Neural cell (in vitro differentiated cells): Measurements from ENCODE around the gene VPS26C. TPM values are rescaled to one million over a fixed set of nuclear protein-coding genes. Genes with fewer than 3 reads are reported as not detected.

ENCODE experiments used
- H2AFZ ChIP-seq: fragments of 200-600, 300-800 bp; sonication (generic), shearing (Covaris generic); 2 replicates; pipeline ENCODE4 v1.6.0; 2014; ENCODE audit warnings: low read depth, mild to moderate bottlenecking, antibody characterized with exemption, low read length, moderate library complexity
- H3F3A ChIP-seq: fragments of 200-600 bp; shearing (Covaris generic); 2 replicates; pipeline ENCODE4 v1.6.1; 2016; ENCODE audit warnings: mild to moderate bottlenecking, moderate library complexity, mixed read lengths, antibody characterized with exemption, low read length; ENCODE audit not compliant: insufficient read depth, poor library complexity, severe bottlenecking
- H3K27ac ChIP-seq: fragments of 200-600, 300-800 bp; sonication (generic), shearing (Covaris generic); 2 replicates; pipeline ENCODE4 v1.5.1; 2014; ENCODE audit warnings: mild to moderate bottlenecking, low read length, moderate library complexity
- H3K27me3 ChIP-seq: fragments of 300-800, 200-600 bp; sonication (generic), shearing (Covaris generic); 2 replicates; pipeline ENCODE4 v1.6.0; 2014; ENCODE audit warnings: mild to moderate bottlenecking, low read depth, low read length, moderate library complexity; ENCODE audit not compliant: insufficient read depth
- H3K36me3 ChIP-seq: fragments of 300-800, 200-600 bp; sonication (generic), shearing (Covaris generic); 2 replicates; pipeline ENCODE4 v1.5.1; 2014; ENCODE audit warnings: mild to moderate bottlenecking, antibody characterized with exemption, low read length, moderate library complexity; ENCODE audit not compliant: insufficient read depth
- H3K4me2 ChIP-seq: fragments of 300-800, 200-600 bp; sonication (generic), shearing (Covaris generic); 2 replicates; pipeline ENCODE4 v1.6.0; 2014; ENCODE audit warnings: mild to moderate bottlenecking, low read length
- H3K4me3 ChIP-seq: fragments of 300-800, 200-600 bp; sonication (generic), shearing (Covaris generic); 2 replicates; pipeline ENCODE4 v1.5.1; 2014; ENCODE audit warnings: mild to moderate bottlenecking, low read length, moderate library complexity
- H3K79me2 ChIP-seq: fragments of 200-600 bp; shearing (Covaris generic); replicated peaks from 2 replicates; pipeline ENCODE4 v1.6.0; 2014; ENCODE audit warnings: mild to moderate bottlenecking, low read length, moderate library complexity; ENCODE audit not compliant: insufficient read depth
- H3K9ac ChIP-seq: fragments of 300-800, 200-600 bp; sonication (generic), shearing (Covaris generic); 2 replicates; pipeline ENCODE4 v1.6.1; 2016; ENCODE audit warnings: mild to moderate bottlenecking, low read length, mixed read lengths
- H3K9me2 ChIP-seq: fragments of 200-600 bp; shearing (Covaris generic); 2 replicates; pipeline ENCODE4 v1.6.1; 2016; ENCODE audit warnings: mild to moderate bottlenecking, low read length, mixed read lengths; ENCODE audit not compliant: insufficient read depth
- H3K9me3 ChIP-seq: fragments of 200-600, 300-800 bp; sonication (generic), shearing (Covaris generic); 2 replicates; pipeline ENCODE4 v1.6.1; 2016; ENCODE audit warnings: mild to moderate bottlenecking, mixed run types, low read length, moderate library complexity, mixed read lengths
- H4K20me1 ChIP-seq: fragments of 200-600 bp; shearing (Covaris generic); 2 replicates; pipeline ENCODE4 v1.6.1; 2016; ENCODE audit warnings: mild to moderate bottlenecking, mixed run types; ENCODE audit not compliant: insufficient read depth
- EP300 ChIP-seq: fragments of 450-650 bp; conservative IDR thresholded peaks from 2 replicates; pipeline ENCODE4 v1.6.1; 2014; ENCODE audit warnings: antibody characterized with exemption, mild to moderate bottlenecking, moderate library complexity; ENCODE audit not compliant: poor library complexity, severe bottlenecking
- EZH2 ChIP-seq: fragments of 200-600, 300-800 bp; shearing (Covaris generic), sonication (generic); IDR thresholded peaks from 2 replicates; pipeline ENCODE4 v1.6.1; 2014; ENCODE audit warnings: antibody characterized with exemption, low read length, borderline replicate concordance, mild to moderate bottlenecking; ENCODE audit not compliant: insufficient read depth, poor library complexity, severe bottlenecking
- MXI1 ChIP-seq: fragments of 450-650 bp; conservative IDR thresholded peaks from 2 replicates; pipeline ENCODE4 v1.6.1; 2014; ENCODE audit warnings: antibody characterized with exemption, mild to moderate bottlenecking; ENCODE audit not compliant: poor library complexity, severe bottlenecking
- POLR2AphosphoS5 ChIP-seq: IDR thresholded peaks from 2 replicates; pipeline ENCODE4 v1.6.1; 2012
- RAD21 ChIP-seq: fragments of 450-650 bp; conservative IDR thresholded peaks from 2 replicates; pipeline ENCODE4 v1.6.1; 2014; ENCODE audit warnings: antibody characterized with exemption, mild to moderate bottlenecking, moderate library complexity
- REST ChIP-seq: IDR thresholded peaks from 2 replicates; pipeline ENCODE4 v1.6.1; 2012; ENCODE audit warnings: borderline replicate concordance
- SMC3 ChIP-seq: fragments of 450-650 bp; conservative IDR thresholded peaks from 2 replicates; pipeline ENCODE4 v1.6.1; 2014; ENCODE audit warnings: antibody characterized with exemption, mild to moderate bottlenecking, moderate library complexity; ENCODE audit not compliant: poor library complexity
- TAF1 ChIP-seq: IDR thresholded peaks from 2 replicates; pipeline ENCODE4 v1.6.1; 2012; ENCODE audit warnings: low read depth
- polyA plus RNA-seq: library from polyadenylated mRNA; depleted of rRNA; stranded (reverse); fragments of >200 nt; gene quantifications from 2 replicates; pipeline ENCODE4 v1.2.3, GENCODE V29; 2014
- TF ChIP-seq, protein P1 (sequence below): fragments of 450-650 bp; IDR thresholded peaks from 2 replicates; pipeline ENCODE4 v1.5.1; 2014; ENCODE audit warnings: antibody characterized with exemption, mild to moderate bottlenecking, moderate library complexity; ENCODE audit not compliant: poor library complexity, severe bottlenecking

VPS26C gene
- polyA plus RNA-seq, 1 donor from 2014 or later, result 55.5 TPM

- Histone ChIP-seq H4K20me1 (no peaks in the 10 kb centered on the region), H3K36me3 (peaks cover 4% of the 10 kb centered on the region), H3F3A (no peaks in the 10 kb centered on the region), H3K27ac (no peak overlapping the region), H3K9me2 (no peaks in the 10 kb centered on the region), H3K9me3 (no peaks in the 10 kb centered on the region), H3K27me3 (no peaks in the 10 kb centered on the region), H3K9ac (no peak overlapping the region), H2AFZ (no peak overlapping the region), H3K4me3 (no peak overlapping the region), H3K4me2 (no peak overlapping the region), H3K79me2 (peaks cover 31% of the 10 kb centered on the region)
- TF ChIP-seq TAF1, result no peak
- TF ChIP-seq EP300, result no peak
- TF ChIP-seq MXI1, result no peak
- no peak for TF ChIP-seq SMC3
Measured at GRCh38 chr21:37244501-37245095, 22.5 kb downstream of the VPS26C start.

DNA sequence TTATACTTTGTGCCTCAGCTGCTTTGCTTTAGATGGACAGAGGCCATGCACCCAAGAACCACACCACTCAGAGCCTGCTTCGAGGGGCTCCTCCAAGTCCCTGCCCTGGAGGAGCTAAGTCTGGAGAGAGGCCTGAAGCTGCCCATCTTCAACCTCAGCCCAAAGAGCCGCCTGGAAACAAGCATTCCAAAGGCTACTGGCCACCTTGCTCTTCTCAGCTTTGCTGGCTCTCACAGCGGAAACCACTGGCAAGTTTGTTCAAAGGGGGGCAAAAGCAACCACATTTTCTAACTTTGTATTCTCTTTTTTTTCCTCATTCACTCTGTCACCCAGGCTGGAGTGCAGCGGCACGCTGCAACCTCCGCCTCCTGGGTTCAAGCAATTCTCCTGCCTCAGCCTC is 23.2 kb downstream of the VPS26C start:
- TF ChIP-seq MXI1, result no peak
- TF ChIP-seq SMC3, result no peak
- no peak for TF ChIP-seq TAF1
- TF ChIP-seq RAD21, result no peak
- TF ChIP-seq EP300, result no peak
- no peak for TF ChIP-seq EZH2
- TF ChIP-seq POLR2AphosphoS5, result no peak
- TF ChIP-seq REST, result no peak
- TF ChIP-seq, protein P1, sequence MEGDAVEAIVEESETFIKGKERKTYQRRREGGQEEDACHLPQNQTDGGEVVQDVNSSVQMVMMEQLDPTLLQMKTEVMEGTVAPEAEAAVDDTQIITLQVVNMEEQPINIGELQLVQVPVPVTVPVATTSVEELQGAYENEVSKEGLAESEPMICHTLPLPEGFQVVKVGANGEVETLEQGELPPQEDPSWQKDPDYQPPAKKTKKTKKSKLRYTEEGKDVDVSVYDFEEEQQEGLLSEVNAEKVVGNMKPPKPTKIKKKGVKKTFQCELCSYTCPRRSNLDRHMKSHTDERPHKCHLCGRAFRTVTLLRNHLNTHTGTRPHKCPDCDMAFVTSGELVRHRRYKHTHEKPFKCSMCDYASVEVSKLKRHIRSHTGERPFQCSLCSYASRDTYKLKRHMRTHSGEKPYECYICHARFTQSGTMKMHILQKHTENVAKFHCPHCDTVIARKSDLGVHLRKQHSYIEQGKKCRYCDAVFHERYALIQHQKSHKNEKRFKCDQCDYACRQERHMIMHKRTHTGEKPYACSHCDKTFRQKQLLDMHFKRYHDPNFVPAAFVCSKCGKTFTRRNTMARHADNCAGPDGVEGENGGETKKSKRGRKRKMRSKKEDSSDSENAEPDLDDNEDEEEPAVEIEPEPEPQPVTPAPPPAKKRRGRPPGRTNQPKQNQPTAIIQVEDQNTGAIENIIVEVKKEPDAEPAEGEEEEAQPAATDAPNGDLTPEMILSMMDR, result no peak
- H4K20me1 ChIP-seq, result no peaks in the 10 kb centered on the region
- H3K9me2 ChIP-seq, result no peaks in the 10 kb centered on the region
- no peak overlapping the region for H3K9ac ChIP-seq
- H3K4me3 ChIP-seq, result no peak overlapping the region
- no peaks in the 10 kb centered on the region for H3K27me3 ChIP-seq
- H3K4me2 ChIP-seq, result no peak overlapping the region
- H3F3A ChIP-seq, result no peaks in the 10 kb centered on the region
- no peak overlapping the region for H2AFZ ChIP-seq
- peaks cover 4% of the 10 kb centered on the region for H3K36me3 ChIP-seq
- no peaks in the 10 kb centered on the region for H3K9me3 ChIP-seq
- peaks cover 31% of the 10 kb centered on the region for H3K79me2 ChIP-seq
- no peak overlapping the region for H3K27ac ChIP-seq
